GM19452 (cell line): ENCODE results near the gene RNGTT.
A peak's percentile ranks its signal among the peaks of the same experiment; 100 is the strongest.
"Not testable (repeated sequence)": the region's sequence is repeated elsewhere in the genome, so short reads cannot be mapped to it uniquely, and the experiment has no call there.

Experiments used
- ATAC-seq: cut with Tn5 transposase; IDR thresholded peaks from one replicate; pipeline ENCODE4 v1.9.1; 2021; ENCODE audit not compliant: unreplicated experiment

Gene RNGTT

DNA sequence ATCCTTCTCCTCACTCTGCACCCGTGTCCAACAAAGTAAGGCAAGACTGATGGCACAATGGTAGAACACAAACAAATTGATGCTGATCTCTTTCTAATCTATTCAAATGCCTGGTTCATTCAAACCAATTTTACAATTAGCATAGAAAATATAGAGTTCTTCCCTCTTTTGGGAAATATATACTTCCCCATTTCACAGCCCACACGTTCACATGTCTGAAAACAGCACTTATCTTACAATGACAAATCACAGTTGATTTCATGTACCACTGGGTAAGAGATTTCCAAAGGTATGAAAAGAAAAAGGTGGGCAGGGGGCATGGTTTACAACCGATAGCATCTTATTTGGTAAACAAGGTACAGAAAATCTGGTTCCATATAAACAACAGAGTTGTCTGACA lies 137.6 kb downstream of the RNGTT start:
- ATAC-seq: no peak

- ATAC-seq: no peak
These were observed 139.4 kb downstream of the RNGTT start for GRCh38 chr6:88823998-88824397.

GRCh38 chr6:88815491-88815890 lies 147.9 kb downstream of the RNGTT start:
- ATAC-seq: no peak

DNA sequence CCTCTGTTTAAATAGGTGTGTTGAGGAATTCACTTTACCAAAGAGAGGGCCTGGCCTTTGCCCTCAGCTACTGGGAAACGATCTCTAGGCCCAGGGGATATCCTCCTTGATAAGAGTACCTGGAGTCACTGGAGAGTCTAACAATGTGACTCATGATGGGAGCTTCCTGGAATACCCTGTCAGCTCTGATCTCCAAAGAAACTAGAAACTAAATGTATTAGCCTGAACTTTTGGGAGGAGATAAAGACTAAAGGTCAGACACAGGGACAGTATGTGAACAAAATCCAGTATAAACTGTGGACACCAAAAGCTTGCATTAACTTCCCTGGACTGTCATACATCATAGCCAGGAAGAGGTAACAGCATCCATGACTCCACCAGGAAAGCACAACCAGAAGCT lies 148.5 kb downstream of the RNGTT start:
- ATAC-seq: no peak

DNA sequence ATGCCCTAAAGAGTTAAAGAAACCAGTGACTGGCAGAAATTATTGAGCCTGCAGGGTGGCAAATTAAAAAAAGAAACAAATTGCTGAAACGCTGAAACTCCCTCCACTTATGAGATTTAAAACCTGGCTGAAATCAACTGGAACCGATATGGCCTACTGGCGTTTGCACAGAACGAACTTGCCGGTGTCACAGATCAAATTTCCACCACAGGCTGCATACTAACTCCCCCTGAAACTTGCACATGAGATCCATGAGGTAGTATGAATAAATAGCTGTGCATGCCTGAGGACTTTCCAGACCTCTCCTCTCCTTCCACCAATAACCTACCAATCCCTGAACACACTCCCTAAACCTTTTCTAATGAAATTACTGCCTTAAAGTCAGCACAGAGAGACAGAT lies 150.4 kb downstream of the RNGTT start:
- ATAC-seq: no peak

GRCh38 chr6:88810701-88811100 lies 152.7 kb downstream of the RNGTT start:
- ATAC-seq: no peak

DNA sequence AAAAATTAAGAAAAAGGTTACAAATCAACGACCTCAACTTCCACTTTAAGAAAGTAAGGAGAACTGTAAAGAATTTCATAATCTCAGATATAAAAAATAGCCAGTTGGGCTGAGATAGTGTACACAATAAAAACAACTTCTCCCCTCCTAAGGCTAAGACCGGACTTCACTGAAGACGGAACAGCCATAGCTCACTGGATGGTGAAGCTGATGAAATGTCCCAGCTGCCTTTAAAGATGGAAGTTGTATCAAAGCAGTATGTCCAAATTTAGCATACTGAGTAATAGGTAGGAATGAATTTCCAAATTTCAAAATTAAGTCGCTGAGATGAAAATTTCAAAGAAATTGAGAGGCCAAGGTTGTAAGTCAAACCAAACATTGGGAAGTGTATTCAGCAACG lies 153.3 kb downstream of the RNGTT start:
- no peak for ATAC-seq

- no peak for ATAC-seq
These were observed 155.0 kb downstream of the RNGTT start for GRCh38 chr6:88808381-88808780.

- ATAC-seq: no peak
These were observed 155.8 kb downstream of the RNGTT start for GRCh38 chr6:88807622-88808021.

DNA sequence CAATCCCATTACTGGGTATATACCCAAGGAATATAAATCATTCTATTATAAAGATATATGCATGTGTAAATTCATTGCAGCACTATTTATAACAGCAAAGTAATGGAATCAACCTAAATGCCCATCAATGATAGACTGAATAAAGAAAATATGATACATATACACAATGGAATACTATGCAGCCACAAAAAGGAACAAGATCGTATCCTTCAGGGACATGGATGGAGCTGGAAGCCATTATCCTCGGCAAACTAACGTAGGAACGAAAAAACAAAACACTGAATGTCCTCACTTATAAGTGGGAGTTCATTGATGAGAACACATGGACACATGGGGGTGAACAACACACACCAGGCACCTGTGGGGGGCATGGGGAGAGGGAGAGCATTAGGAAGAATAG lies 156.7 kb downstream of the RNGTT start:
- ATAC-seq: no peak

DNA sequence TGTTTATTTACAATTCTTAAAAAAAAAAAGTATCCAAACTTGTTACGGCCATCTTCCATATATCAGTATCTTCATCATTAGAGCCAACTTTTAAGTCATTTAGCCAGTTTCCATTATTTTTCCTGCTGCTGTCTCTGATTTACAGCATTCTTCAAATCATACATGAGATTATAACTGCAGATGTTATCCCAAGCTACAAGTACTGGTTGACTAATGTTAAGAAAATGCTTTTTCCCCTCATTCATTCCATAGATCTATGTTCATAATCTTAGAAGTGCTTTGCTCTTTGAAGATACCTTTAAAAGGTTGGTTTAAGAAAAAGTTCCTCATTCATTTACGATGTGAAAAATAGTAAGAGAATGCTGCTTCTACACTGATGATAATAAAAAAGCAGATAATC lies 158.7 kb downstream of the RNGTT start:
- ATAC-seq: no peak

DNA sequence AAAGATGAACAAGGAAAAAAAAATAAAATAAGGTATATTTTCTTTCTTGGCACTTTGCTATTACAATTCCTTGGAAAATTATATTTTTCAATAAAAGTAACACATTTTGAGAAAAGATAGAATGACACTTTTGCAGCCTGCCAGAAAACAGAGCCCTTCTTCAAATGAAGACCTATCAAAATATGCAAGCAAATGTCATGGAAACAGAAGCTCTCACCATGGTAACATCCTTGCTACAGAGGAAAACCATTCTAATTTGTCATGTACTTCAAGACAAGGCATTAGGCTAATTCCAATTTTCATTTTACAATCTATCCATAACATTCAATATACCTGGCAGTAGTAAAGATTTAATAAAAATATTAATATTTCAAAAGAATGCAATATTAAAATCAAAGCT lies 177.9 kb downstream of the RNGTT start:
- no peak for ATAC-seq

DNA sequence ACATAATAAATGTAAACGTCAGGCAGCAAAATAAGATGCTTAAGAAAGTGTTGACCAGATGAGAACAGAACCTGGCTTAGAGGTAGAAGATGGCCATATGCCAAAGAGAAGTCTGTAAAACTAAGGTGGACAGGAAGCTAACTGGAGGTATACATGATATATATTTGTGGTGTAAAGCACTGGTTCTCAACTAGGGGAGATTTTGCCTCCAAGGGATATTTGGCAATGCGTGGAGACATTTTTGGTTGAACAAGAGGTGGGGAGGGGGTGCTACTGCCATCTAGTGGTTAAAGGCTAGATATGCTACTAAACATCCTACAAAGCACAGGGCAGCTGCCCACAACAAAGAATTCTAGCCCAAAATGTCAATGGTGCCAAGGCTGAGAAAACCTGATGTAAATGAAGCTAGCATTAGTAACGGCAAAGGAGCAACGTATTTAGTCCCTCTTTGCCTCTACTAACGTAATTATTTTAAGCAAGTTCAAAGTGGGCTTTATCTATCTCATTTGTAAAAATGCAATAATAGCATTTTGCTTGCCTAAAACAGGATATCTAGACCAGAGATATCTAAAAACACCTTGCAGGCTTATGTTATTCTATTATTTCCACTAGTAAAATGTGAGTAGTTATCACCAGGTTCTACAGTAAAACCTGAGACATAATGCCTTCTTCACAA lies 182.6 kb downstream of the RNGTT start:
- ATAC-seq: no peak

GRCh38 chr6:88775866-88776571 lies 187.4 kb downstream of the RNGTT start:
- ATAC-seq: no peak

GRCh38 chr6:88768114-88768513 lies 195.3 kb downstream of the RNGTT start:
- not testable (repeated sequence) for ATAC-seq

DNA sequence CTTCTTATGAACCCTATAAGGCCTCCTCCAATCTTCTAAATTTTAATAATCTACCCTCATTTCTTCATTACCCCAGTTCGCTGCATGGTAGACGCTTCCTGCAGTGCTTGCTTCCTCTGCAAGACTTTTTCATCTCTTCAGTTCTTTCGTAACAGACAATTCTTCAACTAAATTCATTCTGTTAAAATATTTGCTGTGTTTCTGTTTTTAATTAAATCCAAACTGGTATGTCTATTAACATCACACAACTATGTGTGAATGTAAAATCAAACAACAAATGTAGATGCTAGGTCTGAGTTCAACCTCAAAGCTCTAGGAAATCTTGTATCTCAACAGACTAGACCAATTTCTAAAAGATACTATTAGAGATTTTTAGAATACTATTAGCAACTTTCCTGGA lies 199.3 kb downstream of the RNGTT start:
- no peak for ATAC-seq

DNA sequence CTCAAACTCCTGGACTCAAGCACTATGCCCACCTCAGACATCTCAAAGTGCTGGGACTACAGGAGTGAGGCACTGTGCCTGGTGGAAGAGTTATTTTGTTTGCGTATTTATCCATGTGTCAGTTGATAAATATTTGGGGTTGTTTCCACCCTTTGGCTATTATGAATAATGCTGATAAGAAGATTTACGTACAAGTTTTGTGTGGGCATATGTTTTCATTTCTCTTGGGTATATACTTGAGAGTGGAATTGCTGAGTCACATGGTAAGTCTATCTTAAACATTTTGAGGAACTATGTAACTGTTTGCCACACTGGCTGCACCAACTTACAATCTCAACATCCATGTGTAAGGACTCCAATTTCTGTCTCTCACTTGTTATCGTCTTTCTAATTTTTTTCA lies 200.3 kb downstream of the RNGTT start:
- no peak for ATAC-seq

- ATAC-seq: peak; percentile 77
These were observed 202.0 kb downstream of the RNGTT start for GRCh38 chr6:88761237-88762031.

- no peak for ATAC-seq
These were observed 203.3 kb downstream of the RNGTT start for GRCh38 chr6:88760091-88760490.

- no peak for ATAC-seq
These were observed 212.5 kb downstream of the RNGTT start for GRCh38 chr6:88750936-88751335.

GRCh38 chr6:88749849-88750248 lies 213.6 kb downstream of the RNGTT start:
- no peak for ATAC-seq

- ATAC-seq: no peak
These were observed 215.3 kb downstream of the RNGTT start for GRCh38 chr6:88748141-88748540.
